ENCODE measurements around the gene IL17REL.

IL17REL gene

DNA sequence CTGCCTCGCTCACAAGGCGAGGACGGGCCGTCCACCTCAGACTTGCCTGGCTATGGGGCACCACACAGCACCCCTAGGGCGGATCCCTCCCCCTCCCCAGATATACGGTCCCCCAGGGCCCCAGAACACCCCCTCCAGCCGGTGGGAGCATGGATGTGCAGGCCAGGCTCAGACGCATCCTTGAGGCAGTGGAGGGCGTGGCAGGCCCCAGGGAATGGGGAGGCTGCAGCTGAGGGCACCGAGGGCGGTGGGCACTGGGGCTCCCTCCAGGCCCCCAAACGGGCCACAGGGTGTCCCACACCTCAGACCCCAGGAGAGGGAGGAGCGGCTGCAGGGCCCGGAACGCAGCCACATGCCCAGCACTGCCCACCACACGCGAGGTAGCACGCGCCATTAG is 33.5 kb upstream of the IL17REL start:
- DNase-seq (ENCODE audit: low read depth, low spot score): no peak

DNA sequence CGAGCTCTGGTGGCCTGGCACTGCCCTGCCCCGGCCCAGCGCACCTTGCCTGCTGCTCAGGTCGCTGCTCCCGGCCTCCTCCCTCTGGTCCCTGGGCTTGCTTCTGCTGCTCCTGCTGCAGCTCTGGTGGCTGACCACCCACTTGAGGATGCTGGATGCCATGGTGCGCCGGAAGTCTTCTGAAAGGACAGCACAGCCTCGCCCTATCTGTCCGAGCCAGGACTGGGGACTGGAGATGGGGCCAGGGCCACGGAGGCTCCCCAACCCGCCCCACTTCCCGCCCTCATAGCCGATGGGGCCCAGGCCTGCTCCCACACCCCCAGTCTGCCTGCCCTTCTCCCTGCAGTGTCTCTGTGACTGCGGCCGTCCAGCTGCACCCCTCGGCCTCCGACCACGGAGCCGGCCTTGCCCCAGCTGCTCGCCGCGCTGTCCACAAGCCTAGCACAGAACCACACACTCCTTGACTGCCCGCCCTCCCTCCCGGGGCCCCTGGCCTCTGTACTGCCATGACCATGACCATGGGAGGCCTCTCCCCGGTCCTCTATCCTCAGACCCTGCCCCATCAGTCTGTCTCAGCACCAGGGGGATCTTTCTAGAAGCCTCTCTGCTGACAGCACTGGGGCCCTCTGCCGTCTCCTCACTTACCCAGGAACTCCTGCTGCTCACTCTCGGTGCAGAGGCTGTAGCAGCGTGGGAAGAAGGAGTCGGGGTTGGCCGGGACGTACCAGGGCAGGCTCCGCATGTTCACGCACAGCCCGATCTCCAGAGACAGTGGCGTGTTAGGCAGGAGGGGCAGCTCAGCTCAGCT is 32.9 kb upstream of the IL17REL start:
- no peak for DNase-seq (ENCODE audit: low read depth, low spot score)

DNA sequence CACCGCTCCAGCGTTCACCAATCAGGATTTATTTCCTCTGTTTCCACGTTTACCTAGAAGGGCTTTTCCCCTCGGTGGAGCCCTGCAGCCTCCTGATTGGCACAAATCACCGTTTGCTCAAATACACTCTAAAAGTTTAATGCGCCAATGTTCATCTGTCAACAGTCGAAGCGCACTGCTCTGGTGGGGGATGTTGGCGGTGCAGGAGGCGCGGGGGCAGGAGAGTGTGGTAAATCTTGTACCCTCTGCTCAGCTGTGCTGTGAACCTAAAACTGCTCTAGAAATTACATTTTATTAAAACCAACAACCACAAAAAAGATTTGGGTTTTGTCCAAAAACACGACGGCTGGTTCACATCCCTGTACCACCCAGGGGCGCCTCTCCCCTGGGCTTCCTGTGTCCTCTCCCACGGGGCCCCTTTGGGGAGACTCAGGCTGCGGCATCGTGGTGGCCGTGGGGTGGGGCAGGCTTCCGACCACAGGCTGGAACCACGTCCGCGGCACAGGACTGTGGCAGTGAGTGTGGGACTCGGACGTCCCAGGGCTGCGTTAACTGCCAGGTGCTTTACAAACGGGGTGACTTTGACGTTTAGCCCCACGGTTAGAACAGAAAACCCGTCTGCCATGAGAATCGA is 32.0 kb upstream of the IL17REL start:
- no peak for DNase-seq (ENCODE audit: low read depth, low spot score)

DNA sequence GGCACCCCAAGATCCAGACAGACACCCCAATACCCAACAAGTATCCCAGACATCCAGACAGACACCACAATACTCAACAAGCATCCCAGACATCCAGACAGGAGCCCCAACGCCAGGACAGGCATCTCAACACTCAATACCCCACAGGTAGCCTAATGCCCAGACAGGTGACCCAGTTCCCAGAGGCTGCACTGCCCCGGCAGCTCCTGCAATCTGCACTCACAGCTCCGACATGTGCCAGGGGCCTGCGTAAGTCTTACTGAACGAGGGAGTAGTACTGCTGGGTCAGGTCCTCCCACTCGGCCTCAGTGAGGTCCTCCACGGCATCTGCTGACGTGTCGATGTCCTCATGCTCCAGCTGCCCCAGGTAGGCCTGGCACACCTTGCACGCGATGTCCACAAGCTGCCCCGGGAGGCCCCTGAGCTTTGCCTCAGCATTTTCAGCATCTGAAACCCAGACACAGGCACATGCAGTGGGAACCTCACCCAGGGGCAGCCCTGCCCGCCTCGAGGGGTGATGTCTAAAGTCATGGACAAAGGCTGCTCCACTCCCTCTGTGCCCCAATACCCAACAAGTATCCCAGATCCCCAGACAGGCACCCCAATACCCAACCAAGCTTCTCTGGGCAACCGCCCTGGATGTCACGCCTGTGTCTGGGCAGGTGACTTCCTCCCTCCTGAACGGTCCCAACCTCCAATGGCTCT is 28.9 kb upstream of the IL17REL start:
- no peak for DNase-seq (ENCODE audit: low read depth, low spot score)

DNA sequence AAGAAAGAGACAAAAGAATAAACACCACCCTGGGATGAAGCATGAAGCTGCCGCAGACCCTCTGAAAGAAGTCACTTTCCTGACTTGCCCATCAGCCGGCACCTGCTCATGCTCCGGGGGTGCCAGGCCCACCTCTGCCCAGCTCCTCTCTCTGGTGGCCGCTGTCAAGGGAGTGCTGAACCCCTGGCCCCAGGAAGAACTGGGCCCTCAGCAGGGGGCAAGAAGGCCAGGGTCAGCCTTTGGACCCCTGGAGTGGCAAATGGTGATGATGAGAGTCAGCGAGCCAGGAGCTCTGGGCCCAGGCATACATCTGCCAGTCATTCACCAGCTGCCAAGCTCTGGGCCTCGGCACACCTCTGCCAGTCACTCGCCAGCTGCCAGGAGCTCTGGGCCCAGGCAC is 28.2 kb upstream of the IL17REL start:
- DNase-seq (ENCODE audit: low read depth, low spot score): no peak

DNA sequence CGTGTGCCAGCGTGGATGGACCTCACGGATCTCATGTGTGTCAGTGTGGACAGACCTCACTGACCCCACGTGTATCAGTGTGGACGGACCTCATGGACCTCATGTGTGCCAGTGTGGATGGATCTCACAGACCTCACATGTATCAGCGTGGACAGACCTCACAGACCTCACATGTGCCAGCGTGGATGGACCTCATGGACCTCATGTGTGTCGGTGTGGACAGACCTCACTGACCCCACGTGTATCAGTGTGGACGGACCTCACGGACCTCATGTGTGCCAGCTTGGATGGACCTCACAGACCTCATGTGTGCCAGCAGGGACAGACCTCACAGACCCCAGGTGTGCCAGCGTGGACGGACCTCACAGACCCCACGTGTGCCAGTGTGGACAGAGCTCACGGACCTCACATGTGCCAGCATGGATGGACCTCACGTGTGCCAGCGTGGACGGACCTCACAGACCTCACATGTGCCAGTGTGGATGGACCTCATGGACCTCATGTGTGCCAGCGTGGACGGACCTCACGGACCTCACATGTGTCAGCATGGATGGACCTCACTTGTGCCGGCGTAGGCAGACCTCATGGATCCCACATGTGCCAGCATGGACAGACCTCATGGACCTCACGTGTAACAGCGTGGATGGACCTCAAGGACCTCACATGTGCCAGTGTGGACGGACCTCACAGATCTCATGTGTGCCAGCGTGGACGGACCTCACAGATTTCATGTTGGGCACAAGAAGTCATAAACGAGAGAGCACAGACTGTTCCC is 27.3 kb upstream of the IL17REL start:
- no peak for DNase-seq (ENCODE audit: low read depth, low spot score)

DNA sequence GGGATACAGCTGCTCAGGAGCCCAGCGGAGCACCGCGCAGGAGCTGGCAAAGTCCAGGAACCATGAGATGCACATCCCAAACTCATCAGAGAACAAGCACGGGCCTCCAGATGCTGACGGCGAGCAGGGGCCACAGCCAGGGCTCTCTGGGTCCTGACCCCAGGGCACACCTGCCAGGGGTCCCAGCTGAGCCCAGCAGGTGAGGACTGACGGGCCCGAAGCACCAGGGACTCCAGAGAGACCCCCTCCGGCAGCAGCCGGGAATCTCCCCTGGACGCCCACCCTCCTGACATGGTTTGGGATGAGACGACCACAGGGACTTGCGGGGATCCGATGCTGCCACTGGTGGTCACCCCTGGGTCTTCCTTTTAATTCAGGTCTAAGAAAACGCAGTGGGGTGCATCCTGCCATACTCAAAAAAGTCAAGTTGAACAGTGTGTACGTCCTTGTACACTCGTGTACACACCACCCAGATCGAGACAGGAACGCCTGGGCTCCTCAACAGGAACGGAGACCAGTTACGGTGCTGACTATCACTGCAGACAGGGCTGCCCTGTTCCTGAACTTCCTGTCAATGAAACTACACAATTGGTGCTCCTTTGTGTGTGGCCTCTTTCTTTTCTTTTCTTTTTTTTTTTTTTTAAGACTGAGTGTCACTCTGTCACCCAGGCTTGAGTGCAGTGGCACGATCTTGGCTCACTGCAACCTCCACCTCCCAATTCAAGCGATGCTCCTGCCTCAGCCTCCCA is 23.6 kb upstream of the IL17REL start:
- DNase-seq (ENCODE audit: low read depth, low spot score): no peak

DNA sequence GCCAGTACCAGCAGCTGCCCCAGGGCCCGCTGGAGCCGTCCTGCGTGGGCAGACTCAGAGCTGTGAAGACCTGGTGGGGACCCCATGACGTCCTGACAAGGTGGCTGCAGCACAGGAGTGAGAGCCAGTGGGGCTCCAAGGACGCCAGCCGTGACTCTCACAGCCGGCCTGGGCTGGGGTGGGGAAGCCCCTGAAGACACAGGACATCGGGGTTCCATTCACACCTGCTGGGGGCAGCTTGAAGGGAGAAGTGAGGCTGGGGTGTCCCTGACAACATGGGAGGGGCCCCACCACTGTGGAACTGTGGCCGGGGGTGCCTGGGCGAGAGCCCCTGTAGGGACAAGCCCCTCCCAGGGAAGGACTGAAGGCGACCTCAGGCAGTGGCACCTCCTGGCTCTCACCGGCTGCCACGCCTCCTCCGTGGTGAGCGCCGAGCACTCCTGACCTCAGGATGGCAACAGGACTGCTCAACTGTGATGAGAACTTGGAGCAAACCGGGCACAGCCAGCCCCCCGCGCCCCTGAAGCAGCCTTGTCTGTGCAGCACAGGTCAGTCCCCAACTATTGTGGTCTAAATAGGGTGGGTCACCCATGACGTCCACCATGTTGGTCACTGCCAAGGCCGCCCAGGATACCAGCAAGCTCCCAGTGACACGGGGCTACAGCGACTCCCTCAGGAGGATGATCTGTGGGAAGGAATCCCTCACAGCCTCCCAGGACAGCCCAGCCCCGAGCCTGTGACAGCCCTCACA is 22.7 kb upstream of the IL17REL start:
- DNase-seq (ENCODE audit: low read depth, low spot score): no peak

DNA sequence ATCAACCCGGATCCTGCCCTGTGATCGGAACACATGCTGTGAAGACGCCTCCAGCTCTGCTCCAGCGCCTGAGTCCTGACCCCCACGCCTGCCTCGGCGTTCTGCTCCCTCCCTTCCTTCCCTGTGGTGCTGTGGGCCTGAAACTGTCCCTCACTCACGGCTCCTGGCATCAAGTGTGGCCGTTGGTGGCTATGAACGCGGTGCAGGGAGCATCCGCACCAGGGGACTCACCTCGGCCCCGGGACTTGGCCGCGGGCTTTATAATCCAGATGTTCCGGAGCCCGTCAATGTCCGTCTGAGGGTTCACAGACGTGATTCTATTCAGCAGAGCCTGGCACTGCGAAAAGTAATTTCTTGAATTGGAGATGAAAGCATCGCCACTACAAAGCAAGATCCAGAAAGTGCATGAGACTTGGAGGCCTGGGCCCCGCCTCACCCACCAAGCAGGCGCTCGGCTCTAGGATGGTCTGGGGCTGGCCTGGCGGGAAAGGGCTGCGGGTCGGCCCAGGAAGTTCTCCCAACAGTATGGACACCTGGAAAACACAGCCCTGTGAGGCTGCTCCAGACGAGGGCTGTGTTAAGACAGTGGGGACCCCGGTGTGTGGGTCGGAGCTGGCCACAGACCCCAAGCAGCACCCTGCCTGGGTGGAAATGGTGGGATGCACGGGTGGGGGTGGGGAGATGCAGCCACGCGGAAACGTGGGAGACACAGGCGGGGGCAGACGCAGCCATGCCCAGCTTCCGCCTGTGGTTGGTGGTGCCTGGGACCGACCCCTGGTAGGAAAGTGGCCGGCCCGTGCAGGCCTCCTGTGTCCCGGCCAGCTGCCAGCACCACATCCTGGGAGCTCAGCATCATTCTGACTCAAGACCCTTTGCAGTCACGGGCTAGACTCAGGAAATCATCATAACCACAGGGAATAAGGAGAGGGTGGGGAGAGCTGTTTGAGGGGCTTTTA is 21.8 kb upstream of the IL17REL start:
- DNase-seq (ENCODE audit: low read depth, low spot score): no peak

DNA sequence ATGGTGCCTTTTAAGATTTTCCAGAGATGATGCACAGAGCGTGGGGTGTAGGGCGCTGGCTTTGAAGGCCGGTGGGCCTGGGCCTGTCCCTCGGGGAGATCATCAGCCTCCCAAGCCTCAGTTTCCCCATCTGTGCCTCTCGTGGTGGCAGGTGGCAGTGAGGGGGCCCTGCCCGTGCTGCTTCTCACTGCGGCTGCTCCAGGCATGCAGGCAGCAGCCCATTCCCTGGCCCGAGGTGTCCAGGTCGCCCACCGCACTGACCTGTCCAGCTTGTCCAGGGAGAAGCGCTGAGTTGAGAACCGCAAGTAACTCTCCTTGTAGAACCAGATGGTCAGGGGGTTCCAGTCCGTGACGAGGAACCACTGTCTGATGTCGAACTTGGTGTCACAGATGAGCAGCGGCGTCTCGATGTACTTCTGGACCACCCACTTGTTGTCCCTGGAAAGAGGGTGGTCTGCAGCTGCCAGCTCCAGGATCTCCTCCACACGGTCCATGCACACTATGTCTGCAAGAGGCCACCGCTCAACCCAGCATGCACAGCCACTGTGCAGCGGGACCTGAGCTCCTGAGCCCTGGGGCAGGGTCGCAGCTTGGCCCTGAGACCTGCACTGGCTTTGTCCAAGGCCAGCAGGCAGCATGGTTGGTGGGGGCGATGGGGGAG is 20.5 kb upstream of the IL17REL start:
- DNase-seq (ENCODE audit: low read depth, low spot score): no peak

DNA sequence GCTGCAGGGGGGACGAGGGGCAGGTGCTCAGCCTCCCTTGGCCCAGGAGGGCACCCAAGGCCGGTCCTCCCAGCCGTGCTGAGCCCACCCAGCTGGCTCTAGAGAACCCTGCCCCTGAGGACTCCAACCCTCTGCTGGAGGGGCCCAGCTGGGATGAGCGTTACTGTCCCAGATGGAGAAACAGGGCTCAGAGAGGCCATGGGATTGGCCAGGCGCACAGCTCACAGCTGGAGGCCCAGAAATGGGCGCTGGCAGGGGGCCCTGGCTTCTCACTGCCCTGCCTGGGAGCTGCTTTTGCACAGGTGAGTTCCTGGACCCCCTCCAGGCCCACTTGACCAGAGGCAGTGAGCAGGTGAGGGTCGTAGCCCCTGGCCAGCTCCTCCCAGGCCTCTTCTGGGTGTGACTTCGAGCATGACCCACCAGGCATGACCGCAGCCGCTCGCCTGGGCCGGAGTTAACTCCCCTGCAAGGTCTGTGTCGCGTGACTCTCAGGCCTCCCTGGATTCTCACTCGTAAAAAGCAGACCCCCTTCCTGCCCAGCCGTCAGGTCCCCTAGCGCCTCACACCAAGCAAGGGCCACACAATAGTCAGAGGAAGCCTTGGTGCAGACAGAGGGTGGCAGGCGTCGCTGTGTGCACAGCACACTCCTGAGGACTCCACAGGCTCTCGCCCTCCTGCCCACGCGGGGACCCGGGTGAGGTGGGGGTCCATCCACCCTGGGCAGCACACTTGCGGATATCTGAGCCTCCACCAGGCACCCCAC is 19.7 kb upstream of the IL17REL start:
- DNase-seq (ENCODE audit: low read depth, low spot score): no peak

DNA sequence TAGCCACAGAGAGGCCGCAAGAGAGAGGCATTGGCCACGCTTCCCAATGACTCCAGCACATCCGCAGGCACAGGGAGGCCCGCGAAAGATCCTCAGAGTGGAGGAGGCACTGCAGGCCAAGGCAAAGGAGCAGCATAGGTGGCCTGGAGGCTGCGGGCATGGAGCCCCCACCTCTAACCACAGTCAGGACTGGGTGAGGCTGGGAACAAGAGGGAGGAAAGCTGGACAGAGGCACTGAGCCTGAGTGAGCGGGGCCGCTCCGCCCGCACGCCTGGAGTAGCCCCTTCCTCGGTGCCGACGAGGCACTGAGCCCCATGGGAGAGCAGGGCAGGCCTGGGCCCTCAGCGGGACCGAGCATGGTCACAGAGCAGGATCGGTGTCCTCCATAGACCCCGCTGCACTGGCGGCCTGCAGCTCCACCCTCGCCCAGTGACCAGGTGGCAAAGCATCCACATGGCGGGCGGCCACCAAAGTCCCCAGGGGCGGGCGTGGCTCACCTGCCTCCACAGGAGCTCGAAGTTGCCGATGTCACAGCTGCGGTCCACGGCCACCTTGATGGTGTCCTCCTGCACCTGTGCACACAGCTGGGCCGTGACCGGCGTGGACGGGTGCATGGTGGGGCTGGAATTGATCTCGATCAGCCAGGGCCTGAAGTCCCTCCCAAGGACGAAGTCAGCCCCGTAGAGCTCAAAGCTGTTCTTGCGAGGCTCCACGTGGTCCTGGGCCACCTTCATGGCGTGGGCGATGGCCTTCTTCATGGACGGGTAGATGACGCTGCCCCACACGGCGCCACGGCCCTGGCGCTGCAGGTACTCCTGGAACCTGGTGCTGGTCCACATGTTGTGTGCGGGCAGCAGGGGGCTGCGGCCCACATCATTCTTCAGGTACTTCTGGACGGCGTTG is 18.9 kb upstream of the IL17REL start:
- no peak for DNase-seq (ENCODE audit: low read depth, low spot score)

DNA sequence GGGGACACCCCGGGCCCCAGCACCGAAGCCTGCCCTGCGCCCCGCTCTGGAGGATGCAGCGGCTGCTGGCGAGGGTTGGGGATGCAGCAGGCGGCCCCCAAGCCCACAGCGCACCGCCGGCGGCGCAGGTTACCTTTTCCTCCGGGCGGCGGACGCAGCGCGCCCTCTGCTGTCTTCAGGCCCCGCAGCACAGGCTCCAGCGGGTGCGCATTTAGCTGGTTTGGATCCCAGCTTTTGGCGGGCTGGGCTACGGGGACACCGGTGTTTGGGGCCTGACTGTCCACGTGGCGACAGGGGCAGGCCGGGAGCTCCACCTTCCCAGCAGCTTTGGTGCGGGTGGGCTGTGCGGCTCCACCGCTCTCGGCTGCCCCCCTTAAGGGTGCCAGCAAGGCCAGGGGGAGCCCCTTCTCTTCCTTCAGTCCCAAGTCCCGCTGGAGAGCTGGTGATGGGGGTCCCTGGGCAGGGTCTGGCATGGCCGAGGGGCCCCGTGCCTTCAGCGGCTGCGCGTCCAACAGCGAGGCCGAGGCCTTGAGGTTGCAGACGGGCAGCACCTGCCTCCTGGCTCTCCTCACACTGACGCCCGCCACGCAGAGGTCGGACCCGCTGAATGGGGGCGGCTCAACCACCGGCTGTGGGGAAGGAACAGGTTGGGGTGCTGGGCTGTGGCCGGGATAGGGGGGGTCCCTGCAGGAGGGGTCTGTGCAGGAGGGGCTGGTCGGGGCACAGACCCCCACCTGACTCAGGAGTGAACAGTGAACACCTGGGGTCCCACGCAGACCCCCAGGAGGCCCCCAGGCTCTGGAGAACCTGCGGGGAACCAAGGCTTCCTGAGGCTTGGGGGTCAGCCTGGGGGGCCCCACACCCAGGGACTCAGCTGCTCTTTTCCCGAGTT is 18.0 kb upstream of the IL17REL start:
- DNase-seq (ENCODE audit: low read depth, low spot score): peak; percentile 61

DNA sequence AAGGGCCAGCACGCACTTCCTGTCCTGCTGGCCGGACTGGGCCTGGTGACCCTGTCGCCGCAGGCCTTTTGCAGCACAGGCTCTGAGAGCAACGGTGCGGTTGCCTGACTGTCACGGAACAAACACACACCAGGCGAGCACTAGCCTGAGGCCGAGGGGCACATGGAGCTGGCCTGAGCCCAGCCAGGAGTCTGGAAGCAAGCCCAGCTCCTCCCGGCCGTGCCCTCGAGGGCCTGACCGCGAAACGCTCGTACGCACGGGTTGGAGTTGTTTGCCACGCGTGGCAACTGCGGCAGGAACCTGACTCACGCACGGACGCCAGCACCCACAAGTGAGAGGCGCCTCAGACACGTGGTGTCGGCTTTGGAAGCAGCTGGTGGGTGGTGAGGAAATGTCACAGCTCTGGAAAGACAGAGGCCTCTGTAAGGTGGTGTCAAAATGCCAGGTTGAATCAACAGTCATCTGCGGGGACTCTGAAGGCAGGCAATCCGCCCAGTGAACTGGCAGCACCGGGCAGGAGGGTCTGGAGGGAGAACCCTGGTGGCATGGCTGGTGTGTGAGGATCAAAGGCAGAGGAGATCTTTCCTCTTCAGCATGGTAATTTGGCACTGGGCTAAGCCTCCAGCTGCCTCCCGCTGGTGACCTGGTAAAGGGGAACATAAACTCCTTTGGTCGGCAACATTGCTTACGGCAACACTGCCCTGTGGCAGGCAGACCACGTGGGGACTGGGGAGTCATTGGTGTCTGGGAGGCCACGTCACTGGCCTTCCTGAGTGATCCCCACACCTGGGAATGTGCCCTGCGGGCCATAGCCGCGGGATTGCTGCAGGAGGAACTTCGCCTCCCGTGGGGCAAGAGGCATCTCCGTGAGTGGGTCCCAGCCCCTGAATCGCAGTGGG is 15.3 kb upstream of the IL17REL start:
- no peak for DNase-seq (ENCODE audit: low read depth, low spot score)

DNA sequence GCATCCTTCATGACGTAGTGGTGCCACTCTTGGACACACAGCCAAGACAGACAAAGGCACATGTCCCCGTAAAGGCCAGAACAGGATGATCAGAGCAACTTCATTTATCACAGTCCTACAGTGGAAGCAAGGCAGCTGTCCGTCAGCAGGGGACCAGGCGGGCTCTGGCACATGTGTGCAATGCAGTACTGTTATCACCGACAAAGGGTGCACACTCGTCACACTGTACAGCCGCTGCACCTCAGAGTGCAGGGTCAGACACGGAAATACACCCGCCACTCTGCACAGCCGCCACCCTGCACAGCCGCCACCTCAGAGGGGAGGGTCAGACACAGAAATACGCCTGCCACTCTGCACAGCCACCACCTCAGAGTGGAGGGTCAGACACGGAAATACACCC is 13.4 kb upstream of the IL17REL start:
- no peak for DNase-seq (ENCODE audit: low read depth, low spot score)
